Panc1 (cell line): ENCODE measurements around the gene CNTNAP4.

Source experiments
- POLR2AphosphoS5 ChIP-seq: IDR thresholded peaks from 2 replicates; pipeline ENCODE4 v1.6.1; 2012; ENCODE audit warnings: mild to moderate bottlenecking, low read depth, low read length, moderate library complexity
- SIN3A ChIP-seq: IDR thresholded peaks from 2 replicates; pipeline ENCODE4 v1.6.1; 2012; ENCODE audit warnings: low read depth, mild to moderate bottlenecking, low read length, moderate library complexity, borderline replicate concordance; ENCODE audit not compliant: insufficient read depth
- TCF7L2 ChIP-seq: IDR thresholded peaks from 2 replicates; pipeline ENCODE4 v1.6.1; 2011; ENCODE audit warnings: mild to moderate bottlenecking, low read depth, low read length, inconsistent platforms
- TF ChIP-seq, protein P1 (sequence below): fragments of 450-650 bp; IDR thresholded peaks from 2 replicates; pipeline ENCODE4 v1.5.1; 2017; ENCODE audit warnings: mild to moderate bottlenecking
- TF ChIP-seq, protein P2 (sequence below), 2 experiments: IDR thresholded peaks; 2 replicates each; pipeline ENCODE4 v1.6.1; 2011 to 2012; ENCODE audit warnings: low read depth in 2 of 2, control low read depth in 1 of 2, low read length in 1 of 2, mild to moderate bottlenecking in 1 of 2, moderate library complexity in 1 of 2; ENCODE audit not compliant: insufficient read depth in 1 of 2

- TF ChIP-seq, protein P1, sequence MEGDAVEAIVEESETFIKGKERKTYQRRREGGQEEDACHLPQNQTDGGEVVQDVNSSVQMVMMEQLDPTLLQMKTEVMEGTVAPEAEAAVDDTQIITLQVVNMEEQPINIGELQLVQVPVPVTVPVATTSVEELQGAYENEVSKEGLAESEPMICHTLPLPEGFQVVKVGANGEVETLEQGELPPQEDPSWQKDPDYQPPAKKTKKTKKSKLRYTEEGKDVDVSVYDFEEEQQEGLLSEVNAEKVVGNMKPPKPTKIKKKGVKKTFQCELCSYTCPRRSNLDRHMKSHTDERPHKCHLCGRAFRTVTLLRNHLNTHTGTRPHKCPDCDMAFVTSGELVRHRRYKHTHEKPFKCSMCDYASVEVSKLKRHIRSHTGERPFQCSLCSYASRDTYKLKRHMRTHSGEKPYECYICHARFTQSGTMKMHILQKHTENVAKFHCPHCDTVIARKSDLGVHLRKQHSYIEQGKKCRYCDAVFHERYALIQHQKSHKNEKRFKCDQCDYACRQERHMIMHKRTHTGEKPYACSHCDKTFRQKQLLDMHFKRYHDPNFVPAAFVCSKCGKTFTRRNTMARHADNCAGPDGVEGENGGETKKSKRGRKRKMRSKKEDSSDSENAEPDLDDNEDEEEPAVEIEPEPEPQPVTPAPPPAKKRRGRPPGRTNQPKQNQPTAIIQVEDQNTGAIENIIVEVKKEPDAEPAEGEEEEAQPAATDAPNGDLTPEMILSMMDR = no peak
- TF ChIP-seq, protein P2, sequence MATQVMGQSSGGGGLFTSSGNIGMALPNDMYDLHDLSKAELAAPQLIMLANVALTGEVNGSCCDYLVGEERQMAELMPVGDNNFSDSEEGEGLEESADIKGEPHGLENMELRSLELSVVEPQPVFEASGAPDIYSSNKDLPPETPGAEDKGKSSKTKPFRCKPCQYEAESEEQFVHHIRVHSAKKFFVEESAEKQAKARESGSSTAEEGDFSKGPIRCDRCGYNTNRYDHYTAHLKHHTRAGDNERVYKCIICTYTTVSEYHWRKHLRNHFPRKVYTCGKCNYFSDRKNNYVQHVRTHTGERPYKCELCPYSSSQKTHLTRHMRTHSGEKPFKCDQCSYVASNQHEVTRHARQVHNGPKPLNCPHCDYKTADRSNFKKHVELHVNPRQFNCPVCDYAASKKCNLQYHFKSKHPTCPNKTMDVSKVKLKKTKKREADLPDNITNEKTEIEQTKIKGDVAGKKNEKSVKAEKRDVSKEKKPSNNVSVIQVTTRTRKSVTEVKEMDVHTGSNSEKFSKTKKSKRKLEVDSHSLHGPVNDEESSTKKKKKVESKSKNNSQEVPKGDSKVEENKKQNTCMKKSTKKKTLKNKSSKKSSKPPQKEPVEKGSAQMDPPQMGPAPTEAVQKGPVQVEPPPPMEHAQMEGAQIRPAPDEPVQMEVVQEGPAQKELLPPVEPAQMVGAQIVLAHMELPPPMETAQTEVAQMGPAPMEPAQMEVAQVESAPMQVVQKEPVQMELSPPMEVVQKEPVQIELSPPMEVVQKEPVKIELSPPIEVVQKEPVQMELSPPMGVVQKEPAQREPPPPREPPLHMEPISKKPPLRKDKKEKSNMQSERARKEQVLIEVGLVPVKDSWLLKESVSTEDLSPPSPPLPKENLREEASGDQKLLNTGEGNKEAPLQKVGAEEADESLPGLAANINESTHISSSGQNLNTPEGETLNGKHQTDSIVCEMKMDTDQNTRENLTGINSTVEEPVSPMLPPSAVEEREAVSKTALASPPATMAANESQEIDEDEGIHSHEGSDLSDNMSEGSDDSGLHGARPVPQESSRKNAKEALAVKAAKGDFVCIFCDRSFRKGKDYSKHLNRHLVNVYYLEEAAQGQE (IDR thresholded peaks at IDR 0.05; ENCODE audit: insufficient read depth in 1 of 2, low read depth in 2 of 2, low read length in 1 of 2) = no peak
- no peak for TF ChIP-seq SIN3A
- no peak for TF ChIP-seq POLR2AphosphoS5
- TF ChIP-seq TCF7L2 = no peak
Measured at GRCh38 chr16:76336112-76336511, 58.9 kb downstream of the CNTNAP4 start.
